Measurements from ENCODE around the gene PCIF1. TPM values are rescaled to one million over a fixed set of nuclear protein-coding genes. Genes with fewer than 3 reads are reported as not detected.
"Not testable (repeated sequence)": the region's sequence is repeated elsewhere in the genome, so short reads cannot be mapped to it uniquely, and the experiment has no call there.

The PCIF1 gene
- total RNA-seq, 1 donor from 2014 or later: 28.6 TPM

GRCh38 chr20:45995495-45996097 lies 61.1 kb downstream of the PCIF1 start:
- intact Hi-C loops (cut with micrococcal nuclease); H3K4me3 Mint-ChIP-seq (ENCODE audit: low read depth); H3K36me3 Mint-ChIP-seq (ENCODE audit: low read depth); DNase-seq (ENCODE audit: low spot score); H3K9me3 Mint-ChIP-seq; H3K27ac Mint-ChIP-seq: not testable (repeated sequence)
- peaks cover 36% of the 10 kb centered on the region for H3K4me1 Mint-ChIP-seq (ENCODE audit: low read depth)
- H3K27me3 Mint-ChIP-seq (ENCODE audit: low read depth): peaks cover 15% of the 10 kb centered on the region

GRCh38 chr20:45997187-45997586 lies 62.7 kb downstream of the PCIF1 start:
- no peak for DNase-seq (ENCODE audit: low spot score)
- Mint-ChIP-seq H3K9me3 (no peaks in the 10 kb centered on the region), H3K4me3 (ENCODE audit: low read depth) (no peak overlapping the region), H3K27me3 (ENCODE audit: low read depth) (peaks cover 13% of the 10 kb centered on the region), H3K27ac (no peak overlapping the region), H3K36me3 (ENCODE audit: low read depth) (no peaks in the 10 kb centered on the region), H3K4me1 (ENCODE audit: low read depth) (peaks cover 38% of the 10 kb centered on the region)
- intact Hi-C loops (cut with micrococcal nuclease): no loop called here

Other genes with a start within 250 kb of the PCIF1 start
- gene WFDC13, start 232.6 kb upstream of the PCIF1 start, total RNA-seq: not detected in 2 replicates
- gene WFDC10B, start 229.7 kb upstream of the PCIF1 start, total RNA-seq: not detected in 2 replicates
- not detected in 2 replicates for gene SPINT4, start 212.3 kb upstream of the PCIF1 start, total RNA-seq
- 0.39 TPM in 1 of 2 replicates, not detected in the other for gene WFDC3, start 142.8 kb upstream of the PCIF1 start, total RNA-seq
- 30.7 and 35.2 TPM in 2 replicates for gene DNTTIP1, start 142.7 kb upstream of the PCIF1 start, total RNA-seq
- 142 and 145 TPM in 2 replicates for gene UBE2C, start 122.0 kb upstream of the PCIF1 start, total RNA-seq
- gene TNNC2, start 107.4 kb upstream of the PCIF1 start, total RNA-seq: 0.28 TPM in 1 of 2 replicates, not detected in the other
- 1.5 and 2.0 TPM in 2 replicates for gene SNX21, start 100.9 kb upstream of the PCIF1 start, total RNA-seq
- 28.0 and 29.1 TPM in 2 replicates for gene ACOT8, start 77.3 kb upstream of the PCIF1 start, total RNA-seq
- 6.2 and 6.3 TPM in 2 replicates for gene ZSWIM3, start 77.1 kb upstream of the PCIF1 start, total RNA-seq
- 9.3 and 10.3 TPM in 2 replicates for gene ZSWIM1, start 53.5 kb upstream of the PCIF1 start, total RNA-seq
- gene SPATA25, start 47.1 kb upstream of the PCIF1 start, total RNA-seq: 0.60 and 1.1 TPM in 2 replicates
- gene NEURL2, start 43.5 kb upstream of the PCIF1 start, total RNA-seq: 2.0 and 3.3 TPM in 2 replicates
- 49.0 and 51.9 TPM in 2 replicates for gene CTSA, start 43.3 kb upstream of the PCIF1 start, total RNA-seq
- gene PLTP, start 22.5 kb upstream of the PCIF1 start, total RNA-seq: 5.5 TPM in 2 replicates
- gene ZNF335, start 37.5 kb downstream of the PCIF1 start, total RNA-seq: 35.7 and 36.1 TPM in 2 replicates
- 0.16 TPM in 1 of 2 replicates, not detected in the other for gene MMP9, start 74.2 kb downstream of the PCIF1 start, total RNA-seq
- 0.73 TPM in 1 of 2 replicates, not detected in the other for gene SLC12A5, start 94.5 kb downstream of the PCIF1 start, total RNA-seq
- gene NCOA5, start 155.3 kb downstream of the PCIF1 start, total RNA-seq: 27.5 and 28.7 TPM in 2 replicates
- 0.25 and 0.91 TPM in 2 replicates for gene CD40, start 183.6 kb downstream of the PCIF1 start, total RNA-seq